CD4-positive, CD25-positive, alpha-beta regulatory T cell (primary cell): Measurements from ENCODE around the gene GALNT10. TPM values are rescaled to one million over a fixed set of nuclear protein-coding genes. Genes with fewer than 3 reads are reported as not detected.

Source experiments
- ATAC-seq, 2 donors: fragments of 150-1000 bp; cut with Tn5 transposase; one replicate each; pipeline ENCODE4 v1.10.0; 2021; ENCODE audit warnings: low read depth in 2 of 2, moderate number of reproducible peaks in 2 of 2, moderate library complexity in 1 of 2
- DNase-seq, 3 donors: peaks; one replicate each; pipeline versions ENCODE4 v3.0.0 to v3.0.0-alpha.2; 2012 to 2022; ENCODE audit warnings: mixed read lengths in 1 of 3
- H3K27ac ChIP-seq: one replicate; pipeline ENCODE4 v1.7.0; 2013; ENCODE audit warnings: mild to moderate bottlenecking, low read length; ENCODE audit not compliant: insufficient read depth, poor library complexity, severe bottlenecking
- H3K27me3 ChIP-seq: one replicate; pipeline ENCODE4 v1.7.0; 2013; ENCODE audit warnings: low read length; ENCODE audit not compliant: control insufficient read depth, insufficient read depth
- H3K36me3 ChIP-seq: one replicate; pipeline ENCODE4 v1.7.0; 2013; ENCODE audit warnings: mild to moderate bottlenecking, low read length, moderate library complexity; ENCODE audit not compliant: control insufficient read depth, insufficient read depth
- H3K4me1 ChIP-seq: 2 replicates; pipeline ENCODE4 v1.7.0; 2013; ENCODE audit warnings: mild to moderate bottlenecking, low read length; ENCODE audit not compliant: insufficient read depth, control insufficient read depth, poor library complexity, severe bottlenecking
- H3K4me3 ChIP-seq: one replicate; pipeline ENCODE4 v1.7.0; 2013; ENCODE audit warnings: low read depth, mild to moderate bottlenecking, low read length, moderate library complexity
- H3K9me3 ChIP-seq, 2 experiments: 1 replicate in 1 of 2; 2 replicates in 1 of 2; pipeline ENCODE4 v1.7.0; 2013; ENCODE audit warnings: low read length in 2 of 2, mild to moderate bottlenecking in 1 of 2, moderate library complexity in 1 of 2; ENCODE audit not compliant: control insufficient read depth in 2 of 2
- H3K27ac Mint-ChIP-seq, 3 donors: one replicate each; pipeline ENCODE4 v1.8.0; 2020 to 2022; ENCODE audit warnings: mild to moderate bottlenecking in 3 of 3, mixed read lengths in 3 of 3, moderate library complexity in 2 of 3
- H3K27me3 Mint-ChIP-seq: one replicate; pipeline ENCODE4 v1.8.0; 2022; ENCODE audit warnings: mild to moderate bottlenecking, mixed read lengths
- H3K36me3 Mint-ChIP-seq: one replicate; pipeline ENCODE4 v1.8.0; 2020; ENCODE audit warnings: mixed read lengths
- H3K4me1 Mint-ChIP-seq, 4 donors: one replicate each; pipeline ENCODE4 v1.8.0; 2020 to 2022; ENCODE audit warnings: mixed read lengths in 4 of 4, mild to moderate bottlenecking in 1 of 4
- H3K4me3 Mint-ChIP-seq, 4 donors: one replicate each; pipeline ENCODE4 v1.8.0; 2020 to 2022; ENCODE audit warnings: mild to moderate bottlenecking in 4 of 4, mixed read lengths in 4 of 4, moderate library complexity in 3 of 4
- H3K9me3 Mint-ChIP-seq, 7 donors: one replicate each; pipeline ENCODE4 v1.8.0; 2020 to 2022; ENCODE audit warnings: mixed read lengths in 7 of 7, mild to moderate bottlenecking in 3 of 7, moderate library complexity in 2 of 7
- polyA plus RNA-seq, 4 donors: library from polyadenylated mRNA; unstranded; fragments of 300-500 nt; fragmentation: Illumina TruSeq; gene quantifications; one replicate each; pipeline ENCODE4 v1.2.3, GENCODE V29; 2021
- total RNA-seq: library from RNA; stranded (reverse); gene quantifications from one replicate; pipeline ENCODE4 v1.2.3, GENCODE V29; 2022

The GALNT10 gene
- total and polyA plus RNA-seq, 5 donors from 2014 or later, result 8.4 to 43.4 (median 15.9) TPM

GRCh38 chr5:154370119-154370518 lies 179.6 kb downstream of the GALNT10 start:
- no peaks in the 10 kb centered on the region for H3K9me3 ChIP-seq
- Mint-ChIP-seq H3K4me1 (peaks cover 0 to 4% (median 2%) of the 10 kb centered on the region in 4 donors), H3K4me3 (peak overlapping the region in 1 of 4 donors; percentile 12), H3K36me3 (peaks cover 15% of the 10 kb centered on the region), H3K27ac (peak overlapping the region in 1 of 3 donors; percentile 55), H3K27me3 (no peaks in the 10 kb centered on the region), H3K9me3 (no peaks in the 10 kb centered on the region)
- DNase-seq (no peak), ATAC-seq (no peak)
- H3K27ac ChIP-seq, result no peak overlapping the region
- H3K27me3 ChIP-seq, result no peaks in the 10 kb centered on the region
- no peaks in the 10 kb centered on the region for H3K4me1 ChIP-seq
- H3K4me3 ChIP-seq, result no peak overlapping the region
- peaks cover 3% of the 10 kb centered on the region for H3K36me3 ChIP-seq

GRCh38 chr5:154370813-154371212 lies 180.3 kb downstream of the GALNT10 start:
- DNase-seq, result no peak
- no peak overlapping the region for H3K4me3 ChIP-seq

GRCh38 chr5:154371687-154372086 lies 181.2 kb downstream of the GALNT10 start:
- H3K36me3 Mint-ChIP-seq, result peaks cover 17% of the 10 kb centered on the region

More at GRCh38 chr5:154370813-154371212, 180.3 kb downstream of the GALNT10 start:
- no peaks in the 10 kb centered on the region for H3K27me3 Mint-ChIP-seq
- no peaks in the 10 kb centered on the region for H3K9me3 Mint-ChIP-seq
- Histone ChIP-seq H3K9me3 (no peaks in the 10 kb centered on the region), H3K27me3 (no peaks in the 10 kb centered on the region), H3K4me1 (no peaks in the 10 kb centered on the region), H3K27ac (no peak overlapping the region), H3K36me3 (peaks cover 5% of the 10 kb centered on the region)
- no peak overlapping the region for H3K4me3 Mint-ChIP-seq
- H3K36me3 Mint-ChIP-seq, result peaks cover 15% of the 10 kb centered on the region
- H3K27ac Mint-ChIP-seq, result no peak overlapping the region
- peaks cover 0 to 4% (median 2%) of the 10 kb centered on the region in 4 donors for H3K4me1 Mint-ChIP-seq
- ATAC-seq, result no peak

GRCh38 chr5:154372661-154373060 lies 182.1 kb downstream of the GALNT10 start:
- Histone ChIP-seq H3K27me3 (no peaks in the 10 kb centered on the region), H3K27ac (no peak overlapping the region), H3K9me3 (no peaks in the 10 kb centered on the region), H3K36me3 (peaks cover 21% of the 10 kb centered on the region), H3K4me1 (no peaks in the 10 kb centered on the region), H3K4me3 (no peak overlapping the region)
- no peak for DNase-seq
- Mint-ChIP-seq H3K9me3 (no peaks in the 10 kb centered on the region), H3K4me3 (no peak overlapping the region), H3K27me3 (no peaks in the 10 kb centered on the region), H3K4me1 (peaks cover 0 to 4% (median under 1%) of the 10 kb centered on the region in 4 donors), H3K27ac (no peak overlapping the region), H3K36me3 (peaks cover 25% of the 10 kb centered on the region)
- no peak for ATAC-seq

More at GRCh38 chr5:154371687-154372086, 181.2 kb downstream of the GALNT10 start:
- Mint-ChIP-seq H3K4me1 (peaks cover 0 to 4% (median 1%) of the 10 kb centered on the region in 4 donors), H3K4me3 (no peak overlapping the region), H3K27me3 (no peaks in the 10 kb centered on the region), H3K27ac (peak overlapping the region in 1 of 3 donors; percentile 16), H3K9me3 (no peaks in the 10 kb centered on the region)
- no peaks in the 10 kb centered on the region for H3K27me3 ChIP-seq
- no peak overlapping the region for H3K4me3 ChIP-seq
- no peak for DNase-seq
- H3K27ac ChIP-seq, result no peak overlapping the region
- H3K36me3 ChIP-seq, result peaks cover 14% of the 10 kb centered on the region
- ATAC-seq, result no peak
- no peaks in the 10 kb centered on the region for H3K4me1 ChIP-seq
- no peaks in the 10 kb centered on the region for H3K9me3 ChIP-seq

GRCh38 chr5:154373326-154373725 lies 182.8 kb downstream of the GALNT10 start:
- H3K9me3 ChIP-seq, result no peaks in the 10 kb centered on the region
- ATAC-seq (no peak), DNase-seq (no peak)
- H3K27ac ChIP-seq, result no peak overlapping the region
- no peaks in the 10 kb centered on the region for H3K4me1 ChIP-seq
- Mint-ChIP-seq H3K4me3 (no peak overlapping the region), H3K27ac (peak overlapping the region in 1 of 3 donors; percentile 6), H3K27me3 (no peaks in the 10 kb centered on the region), H3K36me3 (peaks cover 31% of the 10 kb centered on the region), H3K4me1 (peaks cover 0 to 4% (median under 1%) of the 10 kb centered on the region in 4 donors), H3K9me3 (no peaks in the 10 kb centered on the region)
- H3K27me3 ChIP-seq, result no peaks in the 10 kb centered on the region
- no peak overlapping the region for H3K4me3 ChIP-seq
- peaks cover 28% of the 10 kb centered on the region for H3K36me3 ChIP-seq

- peaks cover 33% of the 10 kb centered on the region for H3K36me3 Mint-ChIP-seq
- ATAC-seq (no peak), DNase-seq (no peak)
- Histone ChIP-seq H3K27ac (no peak overlapping the region), H3K36me3 (peaks cover 32% of the 10 kb centered on the region), H3K9me3 (no peaks in the 10 kb centered on the region), H3K4me3 (no peak overlapping the region), H3K4me1 (no peaks in the 10 kb centered on the region), H3K27me3 (no peaks in the 10 kb centered on the region)
- no peak overlapping the region for H3K4me3 Mint-ChIP-seq
- peak overlapping the region in 1 of 3 donors; percentile 6 for H3K27ac Mint-ChIP-seq
- H3K27me3 Mint-ChIP-seq, result no peaks in the 10 kb centered on the region
- H3K4me1 Mint-ChIP-seq, result peaks cover 0 to 4% (median under 1%) of the 10 kb centered on the region in 4 donors
- H3K9me3 Mint-ChIP-seq, result no peaks in the 10 kb centered on the region
Observed at GRCh38 chr5:154373729-154374179, 183.2 kb downstream of the GALNT10 start.

GRCh38 chr5:154374264-154374663 lies 183.7 kb downstream of the GALNT10 start:
- Histone ChIP-seq H3K27me3 (no peaks in the 10 kb centered on the region), H3K36me3 (peaks cover 32% of the 10 kb centered on the region), H3K27ac (no peak overlapping the region), H3K4me1 (no peaks in the 10 kb centered on the region), H3K9me3 (no peaks in the 10 kb centered on the region), H3K4me3 (no peak overlapping the region)
- Mint-ChIP-seq H3K27me3 (no peaks in the 10 kb centered on the region), H3K9me3 (no peaks in the 10 kb centered on the region), H3K4me3 (no peak overlapping the region), H3K4me1 (peaks cover 0 to 4% (median under 1%) of the 10 kb centered on the region in 4 donors), H3K36me3 (peaks cover 33% of the 10 kb centered on the region), H3K27ac (no peak overlapping the region)
- no peak for DNase-seq
- no peak for ATAC-seq

GRCh38 chr5:154375329-154376008 lies 184.9 kb downstream of the GALNT10 start:
- no peaks in the 10 kb centered on the region for H3K9me3 ChIP-seq
- peaks cover 32% of the 10 kb centered on the region for H3K36me3 Mint-ChIP-seq
- no peak for ATAC-seq
- DNase-seq, result no peak
- H3K36me3 ChIP-seq, result peaks cover 41% of the 10 kb centered on the region
- H3K27me3 Mint-ChIP-seq, result no peaks in the 10 kb centered on the region
- H3K27me3 ChIP-seq, result no peaks in the 10 kb centered on the region
- H3K4me3 Mint-ChIP-seq, result no peak overlapping the region
- peaks cover 0 to 4% (median 0%) of the 10 kb centered on the region in 4 donors for H3K4me1 Mint-ChIP-seq
- H3K27ac Mint-ChIP-seq, result peak overlapping the region in 1 of 3 donors; percentile 32
- no peaks in the 10 kb centered on the region for H3K9me3 Mint-ChIP-seq
- H3K27ac ChIP-seq, result no peak overlapping the region
- no peaks in the 10 kb centered on the region for H3K4me1 ChIP-seq
- no peak overlapping the region for H3K4me3 ChIP-seq
